Neural crest cell (in vitro differentiated cells): Measurements from ENCODE around the gene AMZ2. TPM values are rescaled to one million over a fixed set of nuclear protein-coding genes. Genes with fewer than 3 reads are reported as not detected.

ENCODE experiments used
- DNase-seq: peaks from one replicate; pipeline ENCODE4 v3.0.0; 2021; ENCODE audit warnings: low read depth, mixed read lengths, low spot score
- H3K27ac Mint-ChIP-seq: one replicate; pipeline ENCODE4 v1.8.0; 2021; ENCODE audit warnings: mild to moderate bottlenecking, mixed read lengths; ENCODE audit not compliant: unreplicated experiment
- H3K27me3 Mint-ChIP-seq: 2 replicates; pipeline ENCODE4 v1.8.0; 2021; ENCODE audit warnings: low read depth, mild to moderate bottlenecking, mixed read lengths
- H3K36me3 Mint-ChIP-seq: 2 replicates; pipeline ENCODE4 v1.8.0; 2021; ENCODE audit warnings: low read depth, mild to moderate bottlenecking, mixed read lengths
- H3K4me1 Mint-ChIP-seq: 2 replicates; pipeline ENCODE4 v1.8.0; 2021; ENCODE audit warnings: mixed read lengths
- H3K4me3 Mint-ChIP-seq: one replicate; pipeline ENCODE4 v1.8.0; 2021; ENCODE audit warnings: mild to moderate bottlenecking, mixed read lengths
- H3K9me3 Mint-ChIP-seq: 2 replicates; pipeline ENCODE4 v1.8.0; 2021; ENCODE audit warnings: mixed read lengths
- total RNA-seq: library from RNA; stranded (reverse); gene quantifications from 2 replicates; pipeline ENCODE4 v1.2.1, GENCODE V29; 2021
- TF ChIP-seq, protein P1 (sequence below): fragments of 200-600 bp; sonication (generic); conservative IDR thresholded peaks from 2 replicates; pipeline ENCODE4 v1.5.0; 2021; ENCODE audit warnings: antibody characterized with exemption, mild to moderate bottlenecking

Gene AMZ2
- total RNA-seq, 1 donor from 2014 or later: 87.5 TPM

DNA sequence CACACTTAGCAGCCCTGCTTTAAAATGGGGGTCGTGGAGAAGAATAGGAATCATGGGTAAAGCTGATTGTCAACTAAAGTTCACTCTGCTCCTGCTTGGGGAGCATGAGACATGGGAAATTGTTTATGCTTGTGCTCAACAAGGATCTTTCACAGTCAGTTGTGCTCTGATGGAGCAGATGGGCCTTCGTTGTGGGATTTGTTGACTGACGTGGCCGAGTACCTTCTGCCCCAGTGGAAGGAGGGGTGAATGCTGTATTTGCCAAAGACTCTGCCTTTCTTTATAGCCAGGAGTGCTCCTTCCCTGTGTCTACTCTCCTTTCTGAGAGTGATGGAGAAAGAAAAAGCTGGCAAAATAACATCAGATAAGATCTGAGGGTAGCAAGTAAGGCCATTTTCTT is 54.8 kb downstream of the AMZ2 start:
- H3K27ac Mint-ChIP-seq: peak overlapping the region; percentile 46
- H3K4me1 Mint-ChIP-seq: peaks cover 6% of the 10 kb centered on the region
- no peak for DNase-seq
- TF ChIP-seq, protein P1, sequence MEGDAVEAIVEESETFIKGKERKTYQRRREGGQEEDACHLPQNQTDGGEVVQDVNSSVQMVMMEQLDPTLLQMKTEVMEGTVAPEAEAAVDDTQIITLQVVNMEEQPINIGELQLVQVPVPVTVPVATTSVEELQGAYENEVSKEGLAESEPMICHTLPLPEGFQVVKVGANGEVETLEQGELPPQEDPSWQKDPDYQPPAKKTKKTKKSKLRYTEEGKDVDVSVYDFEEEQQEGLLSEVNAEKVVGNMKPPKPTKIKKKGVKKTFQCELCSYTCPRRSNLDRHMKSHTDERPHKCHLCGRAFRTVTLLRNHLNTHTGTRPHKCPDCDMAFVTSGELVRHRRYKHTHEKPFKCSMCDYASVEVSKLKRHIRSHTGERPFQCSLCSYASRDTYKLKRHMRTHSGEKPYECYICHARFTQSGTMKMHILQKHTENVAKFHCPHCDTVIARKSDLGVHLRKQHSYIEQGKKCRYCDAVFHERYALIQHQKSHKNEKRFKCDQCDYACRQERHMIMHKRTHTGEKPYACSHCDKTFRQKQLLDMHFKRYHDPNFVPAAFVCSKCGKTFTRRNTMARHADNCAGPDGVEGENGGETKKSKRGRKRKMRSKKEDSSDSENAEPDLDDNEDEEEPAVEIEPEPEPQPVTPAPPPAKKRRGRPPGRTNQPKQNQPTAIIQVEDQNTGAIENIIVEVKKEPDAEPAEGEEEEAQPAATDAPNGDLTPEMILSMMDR: no peak
- peaks cover 8% of the 10 kb centered on the region for H3K36me3 Mint-ChIP-seq
- H3K27me3 Mint-ChIP-seq: no peaks in the 10 kb centered on the region
- no peak overlapping the region for H3K4me3 Mint-ChIP-seq
- H3K9me3 Mint-ChIP-seq: peaks cover 6% of the 10 kb centered on the region

DNA sequence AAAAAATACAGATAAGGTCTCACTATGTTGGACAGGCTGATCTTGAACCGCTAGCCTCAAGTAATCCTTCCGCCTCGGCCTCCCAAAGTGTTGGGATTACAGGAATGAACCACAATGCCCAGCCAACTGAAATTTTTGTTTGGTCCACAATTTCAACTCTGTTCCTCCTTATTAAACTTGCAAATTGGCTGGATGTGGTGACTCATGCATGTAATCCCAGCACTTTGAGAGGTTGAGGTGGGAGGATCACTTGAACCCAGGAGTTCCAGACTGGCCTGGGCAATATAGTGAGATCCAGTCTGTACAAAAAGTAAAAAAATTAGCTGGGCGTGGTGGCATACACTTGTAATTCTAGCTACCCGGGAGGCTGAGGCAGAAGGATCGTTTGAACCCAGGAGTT is 56.9 kb downstream of the AMZ2 start:
- Mint-ChIP-seq H3K27ac (no peak overlapping the region), H3K4me1 (peaks cover 9% of the 10 kb centered on the region), H3K36me3 (peaks cover 12% of the 10 kb centered on the region)

DNA sequence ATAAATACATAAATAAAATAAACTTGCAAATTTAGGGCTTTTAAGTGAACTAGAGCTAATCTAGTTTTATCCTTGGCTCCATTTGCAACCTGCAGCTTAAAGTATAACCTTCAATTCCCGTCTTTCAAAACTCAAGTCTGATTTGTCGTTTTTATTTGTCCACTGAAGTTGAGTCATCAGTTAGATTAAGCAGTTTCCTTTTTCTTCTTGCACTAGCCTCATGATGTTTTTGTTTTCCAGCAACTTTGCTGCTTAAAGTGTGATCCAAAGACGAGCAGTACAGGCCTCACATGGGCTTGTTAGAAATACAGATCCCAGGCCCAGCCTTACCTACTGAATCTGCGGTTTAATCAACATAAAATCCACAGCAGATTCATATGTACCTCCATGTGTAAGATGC is 57.3 kb downstream of the AMZ2 start:
- Mint-ChIP-seq H3K27me3 (no peaks in the 10 kb centered on the region), H3K27ac (no peak overlapping the region), H3K4me1 (peaks cover 9% of the 10 kb centered on the region), H3K36me3 (peaks cover 12% of the 10 kb centered on the region), H3K4me3 (no peak overlapping the region), H3K9me3 (peaks cover 8% of the 10 kb centered on the region)
- DNase-seq: no peak
- TF ChIP-seq, protein P1: no peak

More for the DNA sequence above, 56.9 kb downstream of the AMZ2 start:
- H3K4me3 Mint-ChIP-seq: no peak overlapping the region
- peaks cover 8% of the 10 kb centered on the region for H3K9me3 Mint-ChIP-seq
- DNase-seq: no peak
- H3K27me3 Mint-ChIP-seq: no peaks in the 10 kb centered on the region
- TF ChIP-seq, protein P1: no peak

Other genes with a start within 250 kb of the AMZ2 start
- gene KPNA2, start 212.3 kb upstream of the AMZ2 start, total RNA-seq: 376 and 397 TPM in 2 replicates
- gene SLC16A6, start 43.1 kb downstream of the AMZ2 start, total RNA-seq: 0.23 and 0.66 TPM in 2 replicates
- gene ARSG, start 43.5 kb downstream of the AMZ2 start, total RNA-seq: 5.0 and 6.2 TPM in 2 replicates
- gene WIPI1, start 209.5 kb downstream of the AMZ2 start, total RNA-seq: 14.1 and 15.6 TPM in 2 replicates